Erythroblast (primary cell): Measurements from ENCODE around the gene UBE2H.

Experiments used
- GATA1 ChIP-seq: IDR thresholded peaks from 2 replicates; pipeline ENCODE4 v1.6.1; 2011; ENCODE audit warnings: low read depth, mild to moderate bottlenecking, control low read depth, low read length, moderate library complexity
- POLR2A ChIP-seq: IDR thresholded peaks from 2 replicates; pipeline ENCODE4 v1.6.1; 2011; ENCODE audit warnings: mild to moderate bottlenecking, low read length

DNA sequence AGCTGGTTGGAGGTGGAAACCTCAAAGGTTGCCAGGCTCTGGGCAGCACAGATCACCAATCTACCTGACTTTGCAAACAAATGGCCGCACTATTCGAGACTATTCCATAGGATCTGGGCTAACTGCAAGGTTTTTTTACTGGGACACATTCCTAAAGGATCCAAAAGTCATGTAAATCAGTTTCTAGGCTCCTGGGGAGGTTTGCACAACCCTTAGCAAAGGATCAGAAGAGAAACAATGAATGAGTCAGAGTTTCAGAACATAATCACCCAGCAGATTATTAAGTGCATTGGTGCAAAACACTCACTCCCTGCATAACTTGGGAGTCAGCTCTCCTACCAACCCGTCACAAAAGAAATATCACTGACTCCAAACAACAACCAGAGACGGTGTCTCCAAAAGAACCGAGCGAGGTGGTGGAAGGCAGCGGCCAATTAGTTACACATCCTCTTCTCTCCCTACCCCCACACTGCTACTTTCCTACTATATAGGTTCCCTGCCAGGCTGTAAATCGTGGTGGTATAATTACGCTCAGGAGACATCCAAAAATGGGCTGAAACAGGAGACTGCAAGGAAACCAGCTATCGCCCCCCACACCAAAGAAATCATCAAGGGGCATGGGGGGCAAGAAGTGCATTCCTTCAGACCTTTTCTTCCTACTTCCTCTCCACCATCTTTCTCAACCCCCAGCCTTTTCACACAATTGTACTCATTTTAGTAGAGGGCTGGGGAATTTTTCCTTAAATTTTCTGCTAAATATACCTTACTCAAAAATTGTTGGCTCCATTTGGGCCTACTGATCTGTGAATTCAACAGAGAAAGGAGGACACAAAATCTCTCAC, 3.2 kb downstream of the UBE2H start:
- TF ChIP-seq POLR2A (no peak), GATA1 (no peak)
